RWPE1 (cell line): ENCODE data around the gene CADM4.
"Not testable (repeated sequence)": the region's sequence is repeated elsewhere in the genome, so short reads cannot be mapped to it uniquely, and the experiment has no call there.

Experiments used
- CTCF ChIA-PET: fragments of 350-600 bp; sonication (Branson Sonifier 250); formaldehyde crosslinking; extraction: SDS; loops from one replicate; lab custom pipeline; 2021; lab: Yijun Ruan, JAX
- POLR2A ChIA-PET: fragments of 400-600 bp; formaldehyde crosslinking; extraction: SDS; loops from one replicate; lab custom pipeline; 2020; ENCODE audit warnings: antibody characterized with exemption; ENCODE audit not compliant: low non-redundant PET; lab: Yijun Ruan, JAX
- DNase-seq: peaks from one replicate; pipeline ENCODE4 v3.0.0; 2012; ENCODE audit warnings: low spot score
- H3K27ac ChIP-seq: fragments of 450-650 bp; 2 replicates; pipeline ENCODE4 v1.5.1; 2017
- CTCF ChIP-seq: fragments of 450-650 bp; conservative IDR thresholded peaks from 2 replicates; pipeline ENCODE4 v1.5.1; 2017; ENCODE audit warnings: low read depth, mild to moderate bottlenecking

Gene CADM4

GRCh38 chr19:43639519-43640423 lies at the start of gene CADM4:
TSS of gene CADM4 (minus strand) at chr19:43639850. CDS start at chr19:43639790, 60 bp downstream.
- no peak for TF ChIP-seq CTCF
- H3K27ac ChIP-seq = peak within 1 kb of the TSS; percentile 53
- peak; percentile 43 for DNase-seq
- ChIA-PET CTCF (no interaction called here), POLR2A (no interaction called here)

DNA sequence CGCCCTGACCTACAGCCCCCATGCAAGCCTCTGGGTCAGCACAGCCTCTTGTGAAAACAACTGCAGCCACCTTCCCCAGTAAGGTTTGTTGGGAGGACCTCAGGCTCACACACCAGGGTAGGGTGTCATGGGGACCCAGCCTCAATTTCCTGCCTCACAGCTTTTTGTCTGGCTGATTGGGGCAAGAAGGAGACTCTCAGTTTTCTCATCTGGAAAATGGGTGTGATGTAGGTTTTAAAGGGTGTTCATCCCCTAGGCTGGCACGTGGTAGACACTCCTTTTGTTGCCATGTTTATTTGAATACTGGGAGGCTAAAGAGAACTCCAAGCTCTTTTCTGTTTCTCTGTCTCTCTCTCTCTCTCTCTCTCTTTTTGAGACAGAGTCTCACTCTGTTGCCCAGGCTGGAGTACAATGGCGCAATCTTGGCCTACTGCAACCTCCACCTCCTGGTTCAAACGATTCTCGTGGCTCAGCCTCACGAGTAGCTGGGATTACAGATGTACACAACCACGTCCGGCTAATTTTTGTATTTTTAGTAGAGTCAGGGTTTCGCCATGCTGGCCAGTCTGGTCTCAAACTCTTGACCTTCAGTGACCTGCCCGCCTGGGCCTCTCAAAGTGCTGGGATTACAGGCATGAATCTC lies 48.5 kb upstream of the CADM4 start:
- TF ChIP-seq CTCF = no peak
- H3K27ac ChIP-seq = no peak overlapping the region
- ChIA-PET CTCF (interaction anchor here (0.7 kb wide), 1 partner anchor 991 kb away, joined by 3 read pairs; no protein-coding TSS in a partner anchor), POLR2A (no interaction called here)
- DNase-seq = no peak

- no peak for TF ChIP-seq CTCF
- no peak for DNase-seq
- CTCF ChIA-PET = interaction anchor here (0.6 kb wide), 2 partner anchors 74 to 335 kb away, joined by 3 to 7 read pairs; no protein-coding TSS in a partner anchor
- H3K27ac ChIP-seq = peak overlapping the region; percentile 45; the same call in 1 of the 2 replicates
- POLR2A ChIA-PET = interaction anchor here (1.0 kb wide), 1 partner anchor 19 kb away, joined by 3 read pairs; no protein-coding TSS in a partner anchor
Observed at GRCh38 chr19:43687660-43687997, 48.0 kb upstream of the CADM4 start.

DNA sequence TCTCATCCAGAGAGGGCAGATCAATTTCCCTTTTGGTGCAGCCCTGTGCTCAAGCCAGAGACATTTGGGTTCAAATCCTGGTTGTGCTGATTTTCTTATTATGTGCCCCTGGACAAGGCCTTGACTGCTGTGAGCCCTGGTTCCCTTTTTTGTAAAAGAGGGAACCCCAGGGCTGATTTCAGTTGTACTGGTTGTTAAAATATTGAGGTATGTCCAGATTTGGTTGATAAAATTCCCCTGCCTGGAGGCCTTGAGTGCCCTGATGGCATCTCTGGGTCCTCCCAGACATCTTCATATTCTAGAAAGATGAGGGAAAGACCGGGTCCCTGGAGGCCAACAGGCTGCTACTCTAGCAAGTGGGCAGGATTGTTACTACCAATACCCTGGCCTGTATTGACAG lies 44.7 kb upstream of the CADM4 start:
- no peak overlapping the region for H3K27ac ChIP-seq
- ChIA-PET CTCF (no interaction called here), POLR2A (interaction anchor here (0.6 kb wide), 1 partner anchor 10 kb away, joined by 3 read pairs; no protein-coding TSS in a partner anchor)
- TF ChIP-seq CTCF = no peak
- DNase-seq = no peak

GRCh38 chr19:43683905-43684304 lies 44.3 kb upstream of the CADM4 start:
- ChIA-PET POLR2A (no interaction called here), CTCF (no interaction called here)
- no peak for TF ChIP-seq CTCF
- H3K27ac ChIP-seq = no peak overlapping the region
- no peak for DNase-seq

DNA sequence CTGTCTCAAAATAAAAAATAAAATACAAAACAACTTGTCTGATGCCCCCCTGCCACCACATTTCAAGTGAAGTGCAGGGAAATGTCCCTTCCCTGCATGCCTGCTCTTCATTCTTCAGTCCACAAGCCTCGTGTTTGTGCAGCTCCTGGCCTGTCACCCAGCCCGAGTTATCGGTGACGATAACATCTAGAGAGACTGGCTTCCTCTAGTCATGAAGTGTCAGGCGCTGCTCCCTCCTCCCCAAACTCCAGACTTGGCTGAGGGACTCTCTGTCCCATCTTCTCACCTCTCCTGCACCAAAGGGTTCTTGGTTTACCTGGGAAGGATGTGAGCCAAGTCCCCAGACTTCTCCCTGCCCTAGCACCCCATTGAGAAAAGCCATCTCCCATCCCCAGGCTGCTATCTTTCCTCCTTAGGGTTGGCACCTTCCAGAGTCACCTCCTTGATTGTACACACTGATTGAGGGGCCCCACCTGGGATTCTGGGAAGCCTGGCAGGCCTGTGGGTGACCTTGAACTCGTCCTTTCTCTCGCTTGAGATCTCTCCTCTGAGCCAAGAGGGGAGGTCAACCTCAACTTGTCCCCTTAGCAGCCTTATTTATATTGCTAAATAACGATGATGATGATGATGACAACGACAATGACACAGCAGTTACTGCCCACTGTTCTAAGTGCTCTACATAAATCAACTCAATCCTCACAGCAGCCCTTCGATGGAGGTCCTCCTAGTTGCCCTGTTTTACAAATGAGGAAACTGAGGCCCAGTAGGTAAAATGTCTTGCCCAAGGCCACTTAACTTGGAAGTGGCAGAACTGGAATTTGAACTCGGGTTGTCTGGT lies 43.4 kb upstream of the CADM4 start:
- POLR2A ChIA-PET = no interaction called here
- no peak overlapping the region for H3K27ac ChIP-seq
- CTCF ChIA-PET = no interaction called here

GRCh38 chr19:43682269-43682668 lies 42.6 kb upstream of the CADM4 start:
- DNase-seq, H3K27ac ChIP-seq, POLR2A ChIA-PET, CTCF ChIA-PET: not testable (repeated sequence)

More for the DNA sequence above, 43.4 kb upstream of the CADM4 start:
- no peak for TF ChIP-seq CTCF
- DNase-seq = no peak
